ENCODE data around the gene ESPNL. TPM values are rescaled to one million over a fixed set of nuclear protein-coding genes. Genes with fewer than 3 reads are reported as not detected.

The ESPNL gene
- total RNA-seq, 1 experiment from 2014 or later, result 1.1 TPM

- TF ChIP-seq ATF6 (CRISPR knock-in tag; IDR thresholded peaks at IDR 0.05) (no peak), PREB (CRISPR knock-in tag; IDR thresholded peaks at IDR 0.05; ENCODE audit: borderline replicate concordance) (no peak), ZNF263 (CRISPR knock-in tag; IDR thresholded peaks at IDR 0.05; ENCODE audit: low read depth) (no peak), ZNF281 (CRISPR knock-in tag; IDR thresholded peaks at IDR 0.05) (no peak), FOXP1 (CRISPR knock-in tag; IDR thresholded peaks at IDR 0.05; ENCODE audit: borderline replicate concordance) (no peak), TP53 (CRISPR knock-in tag; IDR thresholded peaks at IDR 0.05) (no peak), SMAD3 (CRISPR knock-in tag; IDR thresholded peaks at IDR 0.05; ENCODE audit: borderline replicate concordance) (no peak), CDX4 (CRISPR knock-in tag; IDR thresholded peaks at IDR 0.05; ENCODE audit: borderline replicate concordance) (no peak), RELA (CRISPR knock-in tag; IDR thresholded peaks at IDR 0.05; ENCODE audit: borderline replicate concordance) (no peak), JAZF1 (CRISPR knock-in tag; IDR thresholded peaks at IDR 0.05) (no peak), ESRRA (CRISPR knock-in tag; IDR thresholded peaks at IDR 0.05; ENCODE audit: borderline replicate concordance) (no peak)
- TF ChIP-seq, protein P1, sequence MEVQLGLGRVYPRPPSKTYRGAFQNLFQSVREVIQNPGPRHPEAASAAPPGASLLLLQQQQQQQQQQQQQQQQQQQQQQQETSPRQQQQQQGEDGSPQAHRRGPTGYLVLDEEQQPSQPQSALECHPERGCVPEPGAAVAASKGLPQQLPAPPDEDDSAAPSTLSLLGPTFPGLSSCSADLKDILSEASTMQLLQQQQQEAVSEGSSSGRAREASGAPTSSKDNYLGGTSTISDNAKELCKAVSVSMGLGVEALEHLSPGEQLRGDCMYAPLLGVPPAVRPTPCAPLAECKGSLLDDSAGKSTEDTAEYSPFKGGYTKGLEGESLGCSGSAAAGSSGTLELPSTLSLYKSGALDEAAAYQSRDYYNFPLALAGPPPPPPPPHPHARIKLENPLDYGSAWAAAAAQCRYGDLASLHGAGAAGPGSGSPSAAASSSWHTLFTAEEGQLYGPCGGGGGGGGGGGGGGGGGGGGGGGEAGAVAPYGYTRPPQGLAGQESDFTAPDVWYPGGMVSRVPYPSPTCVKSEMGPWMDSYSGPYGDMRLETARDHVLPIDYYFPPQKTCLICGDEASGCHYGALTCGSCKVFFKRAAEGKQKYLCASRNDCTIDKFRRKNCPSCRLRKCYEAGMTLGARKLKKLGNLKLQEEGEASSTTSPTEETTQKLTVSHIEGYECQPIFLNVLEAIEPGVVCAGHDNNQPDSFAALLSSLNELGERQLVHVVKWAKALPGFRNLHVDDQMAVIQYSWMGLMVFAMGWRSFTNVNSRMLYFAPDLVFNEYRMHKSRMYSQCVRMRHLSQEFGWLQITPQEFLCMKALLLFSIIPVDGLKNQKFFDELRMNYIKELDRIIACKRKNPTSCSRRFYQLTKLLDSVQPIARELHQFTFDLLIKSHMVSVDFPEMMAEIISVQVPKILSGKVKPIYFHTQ (CRISPR knock-in tag; IDR thresholded peaks at IDR 0.05), result no peak
- TF ChIP-seq, protein P2, sequence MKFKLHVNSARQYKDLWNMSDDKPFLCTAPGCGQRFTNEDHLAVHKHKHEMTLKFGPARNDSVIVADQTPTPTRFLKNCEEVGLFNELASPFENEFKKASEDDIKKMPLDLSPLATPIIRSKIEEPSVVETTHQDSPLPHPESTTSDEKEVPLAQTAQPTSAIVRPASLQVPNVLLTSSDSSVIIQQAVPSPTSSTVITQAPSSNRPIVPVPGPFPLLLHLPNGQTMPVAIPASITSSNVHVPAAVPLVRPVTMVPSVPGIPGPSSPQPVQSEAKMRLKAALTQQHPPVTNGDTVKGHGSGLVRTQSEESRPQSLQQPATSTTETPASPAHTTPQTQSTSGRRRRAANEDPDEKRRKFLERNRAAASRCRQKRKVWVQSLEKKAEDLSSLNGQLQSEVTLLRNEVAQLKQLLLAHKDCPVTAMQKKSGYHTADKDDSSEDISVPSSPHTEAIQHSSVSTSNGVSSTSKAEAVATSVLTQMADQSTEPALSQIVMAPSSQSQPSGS (CRISPR knock-in tag; IDR thresholded peaks at IDR 0.05; ENCODE audit: borderline replicate concordance, low read depth), result no peak
- TF ChIP-seq, protein P3, sequence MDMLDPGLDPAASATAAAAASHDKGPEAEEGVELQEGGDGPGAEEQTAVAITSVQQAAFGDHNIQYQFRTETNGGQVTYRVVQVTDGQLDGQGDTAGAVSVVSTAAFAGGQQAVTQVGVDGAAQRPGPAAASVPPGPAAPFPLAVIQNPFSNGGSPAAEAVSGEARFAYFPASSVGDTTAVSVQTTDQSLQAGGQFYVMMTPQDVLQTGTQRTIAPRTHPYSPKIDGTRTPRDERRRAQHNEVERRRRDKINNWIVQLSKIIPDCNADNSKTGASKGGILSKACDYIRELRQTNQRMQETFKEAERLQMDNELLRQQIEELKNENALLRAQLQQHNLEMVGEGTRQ (CRISPR knock-in tag; IDR thresholded peaks at IDR 0.05), result no peak
- ChIA-PET POLR2A (no interaction called here), CTCF (interaction anchor here (0.7 to 1.8 kb wide), 6 partner anchors 8 to 149 kb away, joined by 4 to 6 read pairs (median 4); no protein-coding TSS in a partner anchor)
- no peak for DNase-seq (ENCODE audit: low spot score)
- Mint-ChIP-seq H3K4me1 (peaks cover 3% of the 10 kb centered on the region), H3K4me3 (no peak overlapping the region), H3K36me3 (peaks cover 6% of the 10 kb centered on the region), H3K27ac (no peak overlapping the region), H3K27me3 (ENCODE audit: low read depth) (no peaks in the 10 kb centered on the region), H3K9me3 (peaks cover 21% of the 10 kb centered on the region)
- no peak for ATAC-seq
Observed at GRCh38 chr2:238114331-238114841, 14.2 kb downstream of the ESPNL start.

Measured in WTC11 (cell line).